Activated naive CD4-positive, alpha-beta T cell treated with anti-CD3 and anti-CD28 coated beads, Interleukin-2, amount 50 U/mL, for 72 hours (primary cell): ENCODE measurements around the gene CCDC126. TPM values are rescaled to one million over a fixed set of nuclear protein-coding genes. Genes with fewer than 3 reads are reported as not detected.
"Not testable (repeated sequence)": the region's sequence is repeated elsewhere in the genome, so short reads cannot be mapped to it uniquely, and the experiment has no call there.

Experiments
- ATAC-seq, 2 donors: fragments of 150-1000 bp; cut with Tn5 transposase; 2 replicates each; pipeline ENCODE4 v1.10.0; 2021; ENCODE audit warnings: mild to moderate bottlenecking in 2 of 2, moderate library complexity in 2 of 2
- DNase-seq, 2 donors: peaks; one replicate each; pipeline ENCODE4 v3.0.0; 2021 to 2022; ENCODE audit warnings: low spot score in 2 of 2
- H3K27ac Mint-ChIP-seq, 2 donors: one replicate each; pipeline ENCODE4 v1.8.0; 2022; ENCODE audit warnings: mild to moderate bottlenecking in 2 of 2, mixed read lengths in 2 of 2
- H3K36me3 Mint-ChIP-seq, 2 donors: one replicate each; pipeline ENCODE4 v1.8.0; 2022; ENCODE audit warnings: mixed read lengths in 2 of 2
- H3K9me3 Mint-ChIP-seq, 2 donors: one replicate each; pipeline ENCODE4 v1.8.0; 2022; ENCODE audit warnings: mixed read lengths in 2 of 2
- total RNA-seq, 2 donors: library from RNA; stranded (reverse); gene quantifications; one replicate each; pipeline ENCODE4 v1.2.3, GENCODE V29; 2022

CCDC126 gene
- 1 to 10 TPM; 6.4 to 8.5 TPM for total RNA-seq

GRCh38 chr7:23597094-23598091, at the start of gene CCDC126:
CCDC126 (plus strand) TSS chr7:23597382; CDS start chr7:23611316, 13,934 bp downstream.
- peak; percentile 79 to 81 for DNase-seq
- Mint-ChIP-seq H3K27ac (peak within 1 kb of the TSS; percentile 89 to 92), H3K9me3 (peaks cover 7 to 15% of the 10 kb centered on the region in 2 donors), H3K36me3 (peaks cover 14 to 34% of the 10 kb centered on the region in 2 donors)
- ATAC-seq = peak; percentile 52 to 59

- no peak for DNase-seq
- Mint-ChIP-seq H3K9me3 (no peaks in the 10 kb centered on the region), H3K36me3 (no peaks in the 10 kb centered on the region), H3K27ac (no peak overlapping the region)
- no peak for ATAC-seq
Observed at GRCh38 chr7:23547662-23548061, 49.5 kb upstream of the CCDC126 start.

GRCh38 chr7:23558303-23558702, 38.9 kb upstream of the CCDC126 start:
- DNase-seq (no peak), ATAC-seq (no peak)
- no peak overlapping the region for H3K27ac Mint-ChIP-seq
- no peaks in the 10 kb centered on the region for H3K36me3 Mint-ChIP-seq
- H3K9me3 Mint-ChIP-seq = no peaks in the 10 kb centered on the region

GRCh38 chr7:23570592-23571200, 26.5 kb upstream of the CCDC126 start:
- no peaks in the 10 kb centered on the region for H3K36me3 Mint-ChIP-seq
- no peaks in the 10 kb centered on the region for H3K9me3 Mint-ChIP-seq
- H3K27ac Mint-ChIP-seq = no peak overlapping the region
- DNase-seq (peak in 1 of 2 donors; percentile 64), ATAC-seq (peak; percentile 84 to 86)

- H3K27ac Mint-ChIP-seq, ATAC-seq, H3K9me3 Mint-ChIP-seq, DNase-seq, H3K36me3 Mint-ChIP-seq: not testable (repeated sequence)
Observed at GRCh38 chr7:23581975-23582374, 15.2 kb upstream of the CCDC126 start.

- H3K36me3 Mint-ChIP-seq, ATAC-seq, H3K9me3 Mint-ChIP-seq, DNase-seq, H3K27ac Mint-ChIP-seq: not testable (repeated sequence)
Observed at GRCh38 chr7:23585304-23585703, 11.9 kb upstream of the CCDC126 start.

- H3K36me3 Mint-ChIP-seq = no peaks in the 10 kb centered on the region
- no peak overlapping the region for H3K27ac Mint-ChIP-seq
- ATAC-seq (no peak), DNase-seq (no peak)
- H3K9me3 Mint-ChIP-seq = no peaks in the 10 kb centered on the region
Observed at GRCh38 chr7:23586159-23586558, 11.0 kb upstream of the CCDC126 start.

GRCh38 chr7:23590529-23590928, 6.7 kb upstream of the CCDC126 start:
- H3K9me3 Mint-ChIP-seq = peaks cover 0 to 7% of the 10 kb centered on the region in 2 donors

GRCh38 chr7:23593706-23594105, 3.5 kb upstream of the CCDC126 start:
- ATAC-seq (peak; percentile 16 to 52), DNase-seq (peak in 1 of 2 donors; percentile 43)
- peaks cover 7 to 15% of the 10 kb centered on the region in 2 donors for H3K9me3 Mint-ChIP-seq
- peaks cover 14 to 33% of the 10 kb centered on the region in 2 donors for H3K36me3 Mint-ChIP-seq
- H3K27ac Mint-ChIP-seq = peak overlapping the region; percentile 2 to 88

More at GRCh38 chr7:23590529-23590928, 6.7 kb upstream of the CCDC126 start:
- no peak overlapping the region for H3K27ac Mint-ChIP-seq
- no peak for ATAC-seq
- H3K36me3 Mint-ChIP-seq = peaks cover 0 to 18% of the 10 kb centered on the region in 2 donors
- DNase-seq = no peak

GRCh38 chr7:23594879-23595604, 2.1 kb upstream of the CCDC126 start:
- ATAC-seq (peak; percentile 87 to 89), DNase-seq (peak; percentile 60 to 64)
- Mint-ChIP-seq H3K9me3 (peaks cover 7 to 15% of the 10 kb centered on the region in 2 donors), H3K36me3 (peaks cover 14 to 34% of the 10 kb centered on the region in 2 donors), H3K27ac (peak overlapping the region; percentile 70 to 86)

GRCh38 chr7:23598296-23598695, 1.1 kb downstream of the CCDC126 start:
- H3K27ac Mint-ChIP-seq = peak overlapping the region; percentile 89 to 92

GRCh38 chr7:23600236-23600635, 3.1 kb downstream of the CCDC126 start:
- ATAC-seq (no peak), DNase-seq (no peak)
- Mint-ChIP-seq H3K9me3 (peaks cover 7% of the 10 kb centered on the region in 2 donors), H3K27ac (no peak overlapping the region), H3K36me3 (peaks cover 14 to 21% of the 10 kb centered on the region in 2 donors)

More at GRCh38 chr7:23598296-23598695, 1.1 kb downstream of the CCDC126 start:
- ATAC-seq (no peak), DNase-seq (no peak)
- peaks cover 14 to 31% of the 10 kb centered on the region in 2 donors for H3K36me3 Mint-ChIP-seq
- peaks cover 7 to 12% of the 10 kb centered on the region in 2 donors for H3K9me3 Mint-ChIP-seq

GRCh38 chr7:23603632-23604295, 6.6 kb downstream of the CCDC126 start:
- DNase-seq (no peak), ATAC-seq (no peak)
- Mint-ChIP-seq H3K27ac (no peak overlapping the region), H3K36me3 (peaks cover 0 to 6% of the 10 kb centered on the region in 2 donors), H3K9me3 (no peaks in the 10 kb centered on the region)

GRCh38 chr7:23604296-23604640, 7.1 kb downstream of the CCDC126 start:
- ATAC-seq (no peak), DNase-seq (no peak)
- peaks cover 0 to 5% of the 10 kb centered on the region in 2 donors for H3K36me3 Mint-ChIP-seq
- no peaks in the 10 kb centered on the region for H3K9me3 Mint-ChIP-seq
- H3K27ac Mint-ChIP-seq = no peak overlapping the region

GRCh38 chr7:23607130-23607529, 9.9 kb downstream of the CCDC126 start:
- Mint-ChIP-seq H3K36me3 (peaks cover 0 to 5% of the 10 kb centered on the region in 2 donors), H3K27ac (no peak overlapping the region), H3K9me3 (no peaks in the 10 kb centered on the region)
- DNase-seq (no peak), ATAC-seq (no peak)

- DNase-seq (no peak), ATAC-seq (no peak)
- Mint-ChIP-seq H3K9me3 (no peaks in the 10 kb centered on the region), H3K27ac (no peak overlapping the region), H3K36me3 (peaks cover 0 to 5% of the 10 kb centered on the region in 2 donors)
Observed at GRCh38 chr7:23607866-23608265, 10.7 kb downstream of the CCDC126 start.
